Ovary (tissue), 3 donors: ENCODE measurements around the gene LRRC23.

ENCODE experiments used
- POLR2A ChIP-seq: fragments of 450-650 bp; IDR thresholded peaks from one replicate; pipeline ENCODE4 v1.6.1; 2017; ENCODE audit warnings: antibody characterized with exemption, mild to moderate bottlenecking, moderate library complexity
- TF ChIP-seq, protein P1 (sequence below), 3 donors: fragments of 450-650 bp in 2 of 3; fragments of 200-600 bp in 1 of 3; IDR thresholded peaks; one replicate each; pipeline versions ENCODE4 v1.5.1 to v1.8.0; 2016 to 2022; ENCODE audit warnings: antibody characterized with exemption in 3 of 3, mild to moderate bottlenecking in 1 of 3
- donor health status: DM: no; HTN: no; CAD: no.

DNA sequence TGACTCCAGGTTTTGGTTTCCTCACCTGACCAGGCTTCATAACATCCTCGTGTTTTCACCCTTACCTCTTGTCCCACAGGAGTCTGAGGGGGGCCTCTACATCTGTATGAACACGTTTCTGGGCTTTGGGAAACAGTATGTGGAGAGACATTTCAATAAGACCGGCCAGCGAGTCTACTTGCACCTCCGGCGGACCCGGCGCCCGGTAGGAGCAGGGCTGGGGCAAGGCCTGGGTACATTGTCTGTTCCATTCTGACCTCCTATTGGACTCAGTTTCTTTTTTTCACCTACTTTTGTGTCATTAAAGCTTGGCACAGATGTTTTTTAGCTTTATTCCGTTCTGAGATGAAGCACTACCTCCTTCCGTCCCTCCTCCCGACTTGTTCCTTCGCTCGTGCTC, 49.3 kb upstream of the LRRC23 start:
- TF ChIP-seq, protein P1, sequence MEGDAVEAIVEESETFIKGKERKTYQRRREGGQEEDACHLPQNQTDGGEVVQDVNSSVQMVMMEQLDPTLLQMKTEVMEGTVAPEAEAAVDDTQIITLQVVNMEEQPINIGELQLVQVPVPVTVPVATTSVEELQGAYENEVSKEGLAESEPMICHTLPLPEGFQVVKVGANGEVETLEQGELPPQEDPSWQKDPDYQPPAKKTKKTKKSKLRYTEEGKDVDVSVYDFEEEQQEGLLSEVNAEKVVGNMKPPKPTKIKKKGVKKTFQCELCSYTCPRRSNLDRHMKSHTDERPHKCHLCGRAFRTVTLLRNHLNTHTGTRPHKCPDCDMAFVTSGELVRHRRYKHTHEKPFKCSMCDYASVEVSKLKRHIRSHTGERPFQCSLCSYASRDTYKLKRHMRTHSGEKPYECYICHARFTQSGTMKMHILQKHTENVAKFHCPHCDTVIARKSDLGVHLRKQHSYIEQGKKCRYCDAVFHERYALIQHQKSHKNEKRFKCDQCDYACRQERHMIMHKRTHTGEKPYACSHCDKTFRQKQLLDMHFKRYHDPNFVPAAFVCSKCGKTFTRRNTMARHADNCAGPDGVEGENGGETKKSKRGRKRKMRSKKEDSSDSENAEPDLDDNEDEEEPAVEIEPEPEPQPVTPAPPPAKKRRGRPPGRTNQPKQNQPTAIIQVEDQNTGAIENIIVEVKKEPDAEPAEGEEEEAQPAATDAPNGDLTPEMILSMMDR (IDR thresholded peaks at IDR 0.05): no peak
- TF ChIP-seq POLR2A: no peak
